OCI-LY7 (cell line): Measurements from ENCODE around the gene CCDC178. TPM values are rescaled to one million over a fixed set of nuclear protein-coding genes. Genes with fewer than 3 reads are reported as not detected.

ENCODE experiments used
- BruUV-seq: library from RNA; stranded (reverse); fragments of 400-500 nt; replicated peaks from 2 replicates; lab custom pipeline; 2021; lab: Mats Ljungman, UMichigan
- CTCF ChIA-PET: fragments of 300-600 bp; sonication (Branson Sonifier 250); formaldehyde crosslinking; loops from one replicate; lab custom pipeline; 2022; ENCODE audit warnings: antibody characterized with exemption; ENCODE audit not compliant: unreplicated experiment; lab: Charles Lee
- POLR2A ChIA-PET: fragments of 300-600 bp; sonication (Branson Sonifier 250); formaldehyde crosslinking; loops from one replicate; lab custom pipeline; 2022; ENCODE audit warnings: antibody characterized with exemption; lab: Charles Lee
- DNase-seq: peaks from one replicate; pipeline ENCODE4 v3.0.0-alpha.2; 2015; ENCODE audit warnings: low spot score
- H2AFZ ChIP-seq: fragments of 200-600 bp; sonication (generic), shearing (Covaris generic); 2 replicates; pipeline ENCODE4 v1.6.1; 2014; ENCODE audit warnings: mild to moderate bottlenecking, antibody characterized with exemption, low read length, moderate library complexity
- H3K27ac ChIP-seq: fragments of 200-600 bp; sonication (generic); 2 replicates; pipeline ENCODE4 v1.5.1; 2014; ENCODE audit warnings: mixed run types, low read depth, mild to moderate bottlenecking, moderate library complexity, low read length, inconsistent platforms; ENCODE audit not compliant: poor library complexity, severe bottlenecking
- H3K36me3 ChIP-seq: fragments of 200-600 bp; sonication (generic); 2 replicates; pipeline ENCODE4 v1.6.1; 2014; ENCODE audit warnings: mild to moderate bottlenecking, antibody characterized with exemption, low read length, moderate library complexity, mixed read lengths; ENCODE audit not compliant: insufficient read depth
- H3K4me1 ChIP-seq: fragments of 200-600 bp; sonication (generic); 2 replicates; pipeline ENCODE4 v1.5.1; 2014; ENCODE audit warnings: mild to moderate bottlenecking, low read length; ENCODE audit not compliant: insufficient read depth, poor library complexity, severe bottlenecking
- H3K4me2 ChIP-seq: fragments of 200-600 bp; sonication (generic); 2 replicates; pipeline ENCODE4 v1.6.1; 2014; ENCODE audit warnings: mild to moderate bottlenecking, low read length
- H3K4me3 ChIP-seq: fragments of 200-600 bp; sonication (generic); 2 replicates; pipeline ENCODE4 v1.5.1; 2014; ENCODE audit warnings: mild to moderate bottlenecking, low read depth, low read length; ENCODE audit not compliant: poor library complexity, severe bottlenecking
- H3K79me2 ChIP-seq: fragments of 200-600 bp; sonication (generic); 2 replicates; pipeline ENCODE4 v1.6.1; 2016; ENCODE audit warnings: low read depth, mild to moderate bottlenecking, low read length, moderate library complexity, mixed read lengths; ENCODE audit not compliant: insufficient read depth
- H3K9me2 ChIP-seq: fragments of 200-600 bp; sonication (generic); 2 replicates; pipeline ENCODE4 v1.6.1; 2016; ENCODE audit warnings: mild to moderate bottlenecking, low read length, mixed read lengths; ENCODE audit not compliant: insufficient read depth
- H3K9me3 ChIP-seq: fragments of 200-600 bp; sonication (generic); 2 replicates; pipeline ENCODE4 v1.6.1; 2014; ENCODE audit warnings: mild to moderate bottlenecking, mixed run types, low read length, mixed read lengths
- H4K20me1 ChIP-seq: fragments of 200-600 bp; sonication (generic); 2 replicates; pipeline ENCODE4 v1.6.1; 2014; ENCODE audit warnings: mild to moderate bottlenecking, antibody characterized with exemption, low read length, moderate library complexity, mixed read lengths; ENCODE audit not compliant: insufficient read depth
- EZH2phosphoT487 ChIP-seq: fragments of 200-600 bp; sonication (generic); IDR thresholded peaks from 2 replicates; pipeline ENCODE4 v1.6.1; 2018; ENCODE audit warnings: low read depth, borderline replicate concordance, mild to moderate bottlenecking, mixed run types, antibody characterized with exemption, low read length, moderate library complexity, mixed read lengths
- intact Hi-C: fragments of 100-400 bp; cut with micrococcal nuclease; formaldehyde crosslinking; loops from one replicate; pipeline ENCODE4 v1.10.0; 2022; ENCODE audit not compliant: unreplicated experiment
- total RNA-seq, 2 experiments: library from RNA; depleted of rRNA in 1 of 2; stranded (reverse); fragments of >200 nt in 1 of 2; shearing (Covaris generic) in 1 of 2; gene quantifications; 2 replicates each; pipeline ENCODE4 v1.2.3, GENCODE V29; 2014 to 2022
- TF ChIP-seq, protein P1 (sequence below): fragments of 200-600 bp; sonication (generic); conservative IDR thresholded peaks from 2 replicates; pipeline ENCODE4 v1.5.1; 2014; ENCODE audit warnings: mild to moderate bottlenecking, antibody characterized with exemption, low read length, moderate library complexity, mixed read lengths

The CCDC178 gene
- total RNA-seq, 2 experiments from 2014 or later: not detected

DNA sequence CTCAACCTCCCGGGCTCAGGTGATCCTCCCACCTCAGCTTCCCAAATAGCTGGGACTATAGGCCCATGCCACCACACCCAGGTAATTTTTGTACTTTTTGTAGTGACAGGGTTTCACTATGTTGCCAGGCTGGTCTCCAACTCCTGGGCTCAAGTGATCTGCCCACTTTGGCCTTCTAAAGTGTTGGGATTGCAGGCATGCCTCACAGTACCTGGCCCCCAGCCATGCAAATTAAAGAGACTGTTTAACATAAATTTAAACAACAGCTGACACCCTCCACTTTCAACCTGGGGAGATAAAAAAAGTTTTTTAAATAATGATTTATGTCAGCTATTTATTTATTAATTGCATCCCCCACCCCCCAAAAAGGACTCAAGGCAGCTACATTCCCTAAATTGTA lies 234.7 kb downstream of the CCDC178 start:
- Histone ChIP-seq H3K4me1 (no peaks in the 10 kb centered on the region), H4K20me1 (no peaks in the 10 kb centered on the region), H3K4me3 (no peak overlapping the region), H3K4me2 (no peak overlapping the region), H3K36me3 (no peaks in the 10 kb centered on the region), H2AFZ (no peak overlapping the region), H3K9me3 (no peaks in the 10 kb centered on the region), H3K79me2 (no peaks in the 10 kb centered on the region), H3K9me2 (no peaks in the 10 kb centered on the region), H3K27ac (no peak overlapping the region)
- BruUV-seq: no TSS peak
- CTCF ChIA-PET: no interaction called here
- no peak for TF ChIP-seq EZH2phosphoT487
- TF ChIP-seq, protein P1, sequence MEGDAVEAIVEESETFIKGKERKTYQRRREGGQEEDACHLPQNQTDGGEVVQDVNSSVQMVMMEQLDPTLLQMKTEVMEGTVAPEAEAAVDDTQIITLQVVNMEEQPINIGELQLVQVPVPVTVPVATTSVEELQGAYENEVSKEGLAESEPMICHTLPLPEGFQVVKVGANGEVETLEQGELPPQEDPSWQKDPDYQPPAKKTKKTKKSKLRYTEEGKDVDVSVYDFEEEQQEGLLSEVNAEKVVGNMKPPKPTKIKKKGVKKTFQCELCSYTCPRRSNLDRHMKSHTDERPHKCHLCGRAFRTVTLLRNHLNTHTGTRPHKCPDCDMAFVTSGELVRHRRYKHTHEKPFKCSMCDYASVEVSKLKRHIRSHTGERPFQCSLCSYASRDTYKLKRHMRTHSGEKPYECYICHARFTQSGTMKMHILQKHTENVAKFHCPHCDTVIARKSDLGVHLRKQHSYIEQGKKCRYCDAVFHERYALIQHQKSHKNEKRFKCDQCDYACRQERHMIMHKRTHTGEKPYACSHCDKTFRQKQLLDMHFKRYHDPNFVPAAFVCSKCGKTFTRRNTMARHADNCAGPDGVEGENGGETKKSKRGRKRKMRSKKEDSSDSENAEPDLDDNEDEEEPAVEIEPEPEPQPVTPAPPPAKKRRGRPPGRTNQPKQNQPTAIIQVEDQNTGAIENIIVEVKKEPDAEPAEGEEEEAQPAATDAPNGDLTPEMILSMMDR: no peak
- POLR2A ChIA-PET: no interaction called here
- DNase-seq: no peak
- intact Hi-C loops: no loop called here

DNA sequence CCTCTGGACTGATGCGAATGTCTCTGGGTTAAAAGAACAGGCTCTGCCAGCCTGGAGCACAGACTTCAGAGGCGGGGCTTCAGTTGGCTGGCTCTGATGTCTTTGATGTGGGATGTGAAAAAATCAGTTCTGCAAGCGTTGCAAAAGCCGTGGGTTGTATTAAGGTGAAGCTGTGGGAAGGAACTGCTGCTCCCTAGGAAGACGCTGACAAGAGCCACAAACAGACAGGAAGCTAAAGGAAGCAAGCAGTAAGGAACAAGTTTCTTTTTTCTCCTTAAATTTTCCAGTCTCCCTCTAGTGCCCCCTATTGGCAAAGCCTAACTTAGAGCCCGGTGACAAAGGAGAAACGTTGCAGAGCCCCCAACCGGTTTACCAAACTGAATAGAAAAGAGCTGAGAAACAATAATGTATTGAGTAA lies 239.0 kb downstream of the CCDC178 start:
- Histone ChIP-seq H4K20me1 (no peaks in the 10 kb centered on the region), H3K27ac (no peak overlapping the region), H3K36me3 (no peaks in the 10 kb centered on the region), H3K9me3 (no peaks in the 10 kb centered on the region), H3K4me2 (no peak overlapping the region), H3K9me2 (no peaks in the 10 kb centered on the region), H2AFZ (no peak overlapping the region), H3K4me1 (no peaks in the 10 kb centered on the region), H3K79me2 (no peaks in the 10 kb centered on the region), H3K4me3 (no peak overlapping the region)
- no peak for TF ChIP-seq EZH2phosphoT487
- TF ChIP-seq, protein P1: peak; percentile 70
- BruUV-seq: no TSS peak
- no peak for DNase-seq
- intact Hi-C loops: no loop called here
- CTCF ChIA-PET: no interaction called here
- POLR2A ChIA-PET: interaction anchor here (0.7 kb wide), 1 partner anchor 9 kb away, joined by 3 read pairs; no protein-coding TSS in a partner anchor

DNA sequence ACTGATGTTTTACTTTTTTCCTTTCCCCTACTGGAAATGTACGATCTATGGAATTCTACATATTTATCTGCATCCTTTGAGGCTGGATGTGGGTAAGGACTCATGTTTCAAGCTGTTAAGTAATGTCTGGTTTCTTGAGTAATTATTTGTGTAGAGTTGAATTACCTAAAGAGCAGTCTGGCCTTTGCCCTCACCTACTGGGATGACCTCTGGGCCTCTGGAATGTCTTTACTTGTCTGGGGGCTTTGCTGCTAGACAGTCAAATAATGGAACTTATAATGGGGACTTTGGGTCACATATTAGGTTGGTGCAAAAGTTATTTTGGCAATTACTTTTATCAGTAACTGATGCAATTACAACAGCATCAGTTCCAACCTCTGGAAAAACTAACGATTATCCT lies 244.7 kb downstream of the CCDC178 start:
- CTCF ChIA-PET: no interaction called here
- Histone ChIP-seq H2AFZ (no peak overlapping the region), H3K9me3 (no peaks in the 10 kb centered on the region), H3K79me2 (no peaks in the 10 kb centered on the region), H3K4me1 (no peaks in the 10 kb centered on the region), H3K9me2 (no peaks in the 10 kb centered on the region), H3K36me3 (no peaks in the 10 kb centered on the region), H3K4me2 (no peak overlapping the region), H3K27ac (no peak overlapping the region), H3K4me3 (no peak overlapping the region), H4K20me1 (no peaks in the 10 kb centered on the region)
- no TSS peak for BruUV-seq
- intact Hi-C loops: no loop called here
- POLR2A ChIA-PET: interaction anchor here (1.0 kb wide), 1 partner anchor 17 kb away, joined by 3 read pairs; no protein-coding TSS in a partner anchor
- DNase-seq: no peak
- no peak for TF ChIP-seq EZH2phosphoT487
- TF ChIP-seq, protein P1: no peak
